ENCODE results near the gene DMD.

DNA sequence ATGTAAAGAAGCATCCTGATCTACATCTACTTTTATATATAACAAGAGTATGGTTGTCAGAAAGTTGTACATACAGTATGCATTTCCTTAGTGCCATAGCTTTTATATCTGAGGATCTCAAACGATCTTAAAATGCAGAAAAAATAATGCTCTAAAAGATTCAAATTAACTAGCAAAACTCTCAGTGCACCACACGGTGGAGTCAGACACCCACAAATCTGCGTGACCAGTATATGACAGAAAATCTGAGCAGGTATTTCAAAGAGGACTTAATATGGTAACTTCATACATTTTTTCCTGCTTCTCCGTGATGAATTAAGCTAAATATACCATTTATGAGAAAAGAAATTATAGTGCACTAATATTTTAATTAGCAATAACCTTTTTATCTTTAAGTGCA lies 803.0 kb downstream of the DMD start:
- TF ChIP-seq SIN3A (IDR thresholded peaks at IDR 0.05; ENCODE audit: borderline replicate concordance, insufficient read depth, low read length) (no peak), TAF1 (IDR thresholded peaks at IDR 0.05; ENCODE audit: borderline replicate concordance, insufficient read depth, low read length) (no peak), POLR2AphosphoS5 (IDR thresholded peaks at IDR 0.05; ENCODE audit: low read depth, low read length) (no peak), FOXP2 (optimal IDR thresholded peaks at IDR 0.05; ENCODE audit: borderline replicate concordance, extremely low read depth, extremely low read length, insufficient read depth) (no peak)
- TF ChIP-seq, protein P1, sequence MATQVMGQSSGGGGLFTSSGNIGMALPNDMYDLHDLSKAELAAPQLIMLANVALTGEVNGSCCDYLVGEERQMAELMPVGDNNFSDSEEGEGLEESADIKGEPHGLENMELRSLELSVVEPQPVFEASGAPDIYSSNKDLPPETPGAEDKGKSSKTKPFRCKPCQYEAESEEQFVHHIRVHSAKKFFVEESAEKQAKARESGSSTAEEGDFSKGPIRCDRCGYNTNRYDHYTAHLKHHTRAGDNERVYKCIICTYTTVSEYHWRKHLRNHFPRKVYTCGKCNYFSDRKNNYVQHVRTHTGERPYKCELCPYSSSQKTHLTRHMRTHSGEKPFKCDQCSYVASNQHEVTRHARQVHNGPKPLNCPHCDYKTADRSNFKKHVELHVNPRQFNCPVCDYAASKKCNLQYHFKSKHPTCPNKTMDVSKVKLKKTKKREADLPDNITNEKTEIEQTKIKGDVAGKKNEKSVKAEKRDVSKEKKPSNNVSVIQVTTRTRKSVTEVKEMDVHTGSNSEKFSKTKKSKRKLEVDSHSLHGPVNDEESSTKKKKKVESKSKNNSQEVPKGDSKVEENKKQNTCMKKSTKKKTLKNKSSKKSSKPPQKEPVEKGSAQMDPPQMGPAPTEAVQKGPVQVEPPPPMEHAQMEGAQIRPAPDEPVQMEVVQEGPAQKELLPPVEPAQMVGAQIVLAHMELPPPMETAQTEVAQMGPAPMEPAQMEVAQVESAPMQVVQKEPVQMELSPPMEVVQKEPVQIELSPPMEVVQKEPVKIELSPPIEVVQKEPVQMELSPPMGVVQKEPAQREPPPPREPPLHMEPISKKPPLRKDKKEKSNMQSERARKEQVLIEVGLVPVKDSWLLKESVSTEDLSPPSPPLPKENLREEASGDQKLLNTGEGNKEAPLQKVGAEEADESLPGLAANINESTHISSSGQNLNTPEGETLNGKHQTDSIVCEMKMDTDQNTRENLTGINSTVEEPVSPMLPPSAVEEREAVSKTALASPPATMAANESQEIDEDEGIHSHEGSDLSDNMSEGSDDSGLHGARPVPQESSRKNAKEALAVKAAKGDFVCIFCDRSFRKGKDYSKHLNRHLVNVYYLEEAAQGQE (IDR thresholded peaks at IDR 0.05; ENCODE audit: insufficient read depth in 1 of 2, low read depth in 2 of 2, low read length in 2 of 2) = no peak
